ENCODE results near the gene NANOGP8. TPM values are rescaled to one million over a fixed set of nuclear protein-coding genes. Genes with fewer than 3 reads are reported as not detected.

NANOGP8 gene
- total RNA-seq, 1 donor = not detected

DNA sequence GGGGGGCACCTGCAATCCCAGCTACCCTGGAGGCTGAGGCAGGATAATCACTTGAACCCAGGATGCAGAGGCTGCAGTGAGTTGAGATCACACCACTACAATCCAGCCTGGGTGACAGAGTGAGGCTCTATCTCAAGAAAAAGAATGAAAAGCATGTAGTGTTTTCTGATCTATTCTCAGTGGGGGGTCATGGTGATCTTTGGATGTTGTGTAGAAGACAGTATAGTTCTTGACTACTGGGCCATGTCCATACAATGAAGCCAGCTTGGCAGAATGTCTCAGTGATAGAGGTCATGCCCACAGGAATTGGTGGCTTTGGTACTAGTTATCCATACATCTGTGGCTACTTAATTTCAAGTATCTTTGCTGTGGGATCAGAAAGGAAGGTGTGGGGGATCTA lies 26.8 kb upstream of the NANOGP8 start:
- no peak for TF ChIP-seq CTCF (IDR thresholded peaks at IDR 0.05; ENCODE audit: insufficient read depth, low read depth, low read length)
- H3K4me3 ChIP-seq (ENCODE audit: low read depth, low read length) = no peak overlapping the region
- no peak for DNase-seq (ENCODE audit: low read depth)

DNA sequence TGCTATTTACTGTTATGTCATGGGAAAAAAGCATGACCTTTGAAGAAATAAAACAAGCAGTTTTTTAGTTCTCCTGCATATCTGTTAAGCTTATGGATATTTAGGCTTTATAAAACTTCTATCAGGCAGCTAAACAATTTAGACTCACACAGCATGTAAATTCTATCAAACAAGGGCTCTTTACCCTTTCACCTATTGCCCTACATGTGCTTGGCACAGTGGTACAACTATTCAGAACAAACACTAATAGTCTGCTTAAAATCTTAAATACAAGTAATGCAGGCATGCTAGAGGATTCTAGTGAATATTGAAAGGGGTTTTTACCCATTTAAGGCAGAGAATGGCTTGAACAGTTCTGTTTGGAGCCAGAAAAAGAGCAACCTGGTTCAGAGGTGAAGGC lies 23.4 kb upstream of the NANOGP8 start:
- H3K4me3 ChIP-seq (ENCODE audit: low read depth, low read length) = no peak overlapping the region
- TF ChIP-seq CTCF (IDR thresholded peaks at IDR 0.05; ENCODE audit: insufficient read depth, low read depth, low read length) = no peak
- DNase-seq (ENCODE audit: low read depth) = no peak

GRCh38 chr15:35107561-35107960 lies 22.5 kb upstream of the NANOGP8 start:
- H3K4me3 ChIP-seq (ENCODE audit: low read depth, low read length) = no peak overlapping the region
- TF ChIP-seq CTCF (IDR thresholded peaks at IDR 0.05; ENCODE audit: insufficient read depth, low read depth, low read length) = no peak
- no peak for DNase-seq (ENCODE audit: low read depth)

DNA sequence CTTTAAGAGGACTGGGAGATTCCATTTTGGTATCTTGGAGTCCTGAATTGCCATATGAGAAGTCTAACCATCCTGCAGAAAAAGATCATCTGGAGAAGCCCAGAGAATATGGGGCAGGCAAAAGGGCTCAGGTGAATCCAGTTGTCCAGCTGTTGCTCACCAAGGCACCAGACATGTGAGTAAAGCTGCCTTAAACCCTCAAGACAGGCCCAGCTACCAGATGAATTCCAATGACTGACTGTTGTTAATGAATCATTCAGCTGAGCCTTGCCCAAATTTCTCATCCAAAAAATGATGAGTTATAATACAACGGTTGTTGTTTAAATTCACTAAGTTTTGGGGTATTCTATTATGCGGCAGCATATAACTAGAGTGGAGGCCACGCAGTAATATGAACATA lies 22.0 kb upstream of the NANOGP8 start:
- no peak overlapping the region for H3K4me3 ChIP-seq (ENCODE audit: low read depth, low read length)
- no peak for DNase-seq (ENCODE audit: low read depth)
- no peak for TF ChIP-seq CTCF (IDR thresholded peaks at IDR 0.05; ENCODE audit: insufficient read depth, low read depth, low read length)

DNA sequence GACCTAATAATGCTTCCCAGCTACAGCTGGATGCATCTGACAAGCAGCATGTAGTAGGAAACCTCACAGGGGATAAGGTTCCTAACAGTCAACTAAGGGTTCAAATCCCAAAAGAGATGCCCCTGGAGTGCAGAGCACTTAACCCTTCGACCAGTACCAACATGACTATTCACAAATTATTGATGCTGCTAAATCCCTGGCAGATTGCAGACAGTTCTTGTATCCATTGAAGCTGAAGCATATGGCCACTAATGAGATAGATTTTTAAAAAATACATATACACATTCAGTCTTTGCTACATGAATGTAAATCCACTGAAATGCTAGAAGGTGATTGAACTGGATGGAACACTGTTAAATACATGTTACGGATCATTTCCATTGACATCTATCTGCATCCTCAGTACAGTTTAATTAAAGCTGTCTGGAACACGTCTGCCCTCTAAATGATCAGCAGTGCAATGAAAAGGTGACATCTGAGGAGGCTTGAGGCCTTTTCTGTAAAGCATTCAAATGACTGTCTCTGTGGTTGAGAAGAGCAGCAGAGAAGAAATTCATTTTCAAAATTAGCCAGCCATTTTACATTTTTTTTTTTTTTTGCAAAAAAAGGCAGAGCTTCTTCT lies 19.5 kb upstream of the NANOGP8 start:
- TF ChIP-seq CTCF (IDR thresholded peaks at IDR 0.05; ENCODE audit: insufficient read depth, low read depth, low read length) = no peak
- DNase-seq (ENCODE audit: low read depth) = no peak

DNA sequence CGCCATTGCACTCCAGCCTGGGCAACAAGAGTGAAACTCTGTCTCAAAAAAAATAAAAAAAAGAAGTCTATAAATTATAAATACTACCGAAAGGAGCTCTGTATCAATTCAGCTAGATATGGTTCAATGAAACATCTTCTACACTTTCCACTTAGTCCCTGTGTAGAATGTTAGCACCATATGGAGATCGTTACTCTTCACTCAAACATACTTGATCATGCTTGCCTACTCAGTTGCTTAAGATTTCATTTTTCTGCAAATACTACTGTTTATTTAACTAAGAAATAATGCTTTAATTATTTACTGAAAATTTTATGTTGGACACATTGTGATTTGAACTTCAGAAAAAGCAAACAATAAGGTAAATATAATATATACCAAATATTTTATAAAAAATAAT lies 17.1 kb upstream of the NANOGP8 start:
- H3K4me3 ChIP-seq (ENCODE audit: low read depth, low read length) = no peak overlapping the region
- TF ChIP-seq CTCF (IDR thresholded peaks at IDR 0.05; ENCODE audit: insufficient read depth, low read depth, low read length) = no peak
- DNase-seq (ENCODE audit: low read depth) = no peak

More for the DNA sequence above, 19.5 kb upstream of the NANOGP8 start:
- no peak overlapping the region for H3K4me3 ChIP-seq (ENCODE audit: low read depth, low read length)

DNA sequence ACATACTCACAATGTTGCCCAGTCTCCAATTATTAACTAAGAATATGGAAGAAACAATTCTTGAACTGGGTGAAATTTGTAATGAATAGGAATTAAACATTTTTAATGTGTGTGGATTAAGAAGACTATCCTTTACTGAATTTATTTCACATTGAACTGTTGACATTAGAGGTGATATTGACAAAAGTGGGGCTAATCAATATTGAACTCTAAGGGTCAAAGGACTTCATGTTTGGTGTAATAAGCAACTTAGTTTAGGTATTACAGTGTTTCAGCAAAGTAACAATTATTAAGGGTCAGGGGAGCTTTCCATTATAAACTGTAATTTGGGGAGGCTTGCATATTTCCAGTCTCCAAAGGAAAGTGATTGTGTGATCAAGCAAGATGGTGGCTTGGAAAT lies 16.2 kb upstream of the NANOGP8 start:
- DNase-seq (ENCODE audit: low read depth) = no peak
- no peak overlapping the region for H3K4me3 ChIP-seq (ENCODE audit: low read depth, low read length)
- TF ChIP-seq CTCF (IDR thresholded peaks at IDR 0.05; ENCODE audit: insufficient read depth, low read depth, low read length) = no peak

Measured in fibroblast of villous mesenchyme (primary cell).